HL-60 (cell line): ENCODE results near the gene LRRC42.

Experiments
- CTCF ChIP-seq: IDR thresholded peaks from one replicate; pipeline ENCODE4 v1.5.1; 2011; ENCODE audit warnings: low read length, control low read depth, inconsistent platforms; ENCODE audit not compliant: insufficient read depth
- GABPA ChIP-seq: IDR thresholded peaks from 2 replicates; pipeline ENCODE4 v1.6.1; 2012; ENCODE audit warnings: low read depth
- POLR2AphosphoS5 ChIP-seq: IDR thresholded peaks from 2 replicates; pipeline ENCODE4 v1.6.1; 2012; ENCODE audit warnings: low read depth
- REST ChIP-seq: IDR thresholded peaks from 2 replicates; pipeline ENCODE4 v1.6.1; 2012; ENCODE audit warnings: low read depth; ENCODE audit not compliant: insufficient replicate concordance
- SPI1 ChIP-seq: IDR thresholded peaks from 2 replicates; pipeline ENCODE4 v1.6.1; 2012; ENCODE audit warnings: low read depth, mild to moderate bottlenecking, borderline replicate concordance

- no peak for TF ChIP-seq SPI1
- TF ChIP-seq REST: no peak
- no peak for TF ChIP-seq CTCF
- TF ChIP-seq POLR2AphosphoS5: no peak
- no peak for TF ChIP-seq GABPA
Observed at GRCh38 chr1:53927376-53927881, 18.7 kb upstream of the LRRC42 start.
